ENCODE results near the gene ANXA2.

GRCh38 chr15:60400944-60401343 lies 3.2 kb upstream of the ANXA2 start:
- TF ChIP-seq, protein P1, sequence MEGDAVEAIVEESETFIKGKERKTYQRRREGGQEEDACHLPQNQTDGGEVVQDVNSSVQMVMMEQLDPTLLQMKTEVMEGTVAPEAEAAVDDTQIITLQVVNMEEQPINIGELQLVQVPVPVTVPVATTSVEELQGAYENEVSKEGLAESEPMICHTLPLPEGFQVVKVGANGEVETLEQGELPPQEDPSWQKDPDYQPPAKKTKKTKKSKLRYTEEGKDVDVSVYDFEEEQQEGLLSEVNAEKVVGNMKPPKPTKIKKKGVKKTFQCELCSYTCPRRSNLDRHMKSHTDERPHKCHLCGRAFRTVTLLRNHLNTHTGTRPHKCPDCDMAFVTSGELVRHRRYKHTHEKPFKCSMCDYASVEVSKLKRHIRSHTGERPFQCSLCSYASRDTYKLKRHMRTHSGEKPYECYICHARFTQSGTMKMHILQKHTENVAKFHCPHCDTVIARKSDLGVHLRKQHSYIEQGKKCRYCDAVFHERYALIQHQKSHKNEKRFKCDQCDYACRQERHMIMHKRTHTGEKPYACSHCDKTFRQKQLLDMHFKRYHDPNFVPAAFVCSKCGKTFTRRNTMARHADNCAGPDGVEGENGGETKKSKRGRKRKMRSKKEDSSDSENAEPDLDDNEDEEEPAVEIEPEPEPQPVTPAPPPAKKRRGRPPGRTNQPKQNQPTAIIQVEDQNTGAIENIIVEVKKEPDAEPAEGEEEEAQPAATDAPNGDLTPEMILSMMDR (IDR thresholded peaks at IDR 0.05): no peak
- no peak for TF ChIP-seq POLR2A (IDR thresholded peaks at IDR 0.05)
